ENCODE results near the gene ARMS2.

The ARMS2 gene

GRCh38 chr10:122494173-122494820 is 39.8 kb downstream of the ARMS2 start:
- Histone ChIP-seq H3K4me1 (no peaks in the 10 kb centered on the region), H3K4me3 (ENCODE audit: low read depth, low read length) (no peak overlapping the region), H3K9me3 (no peaks in the 10 kb centered on the region), H3K36me3 (no peaks in the 10 kb centered on the region), H3K27me3 (0 out of 2 replicates have a peak, but pooled peaks cover 2% of the 10 kb centered on the region)
- no peak for DNase-seq
- TF ChIP-seq, protein P1, sequence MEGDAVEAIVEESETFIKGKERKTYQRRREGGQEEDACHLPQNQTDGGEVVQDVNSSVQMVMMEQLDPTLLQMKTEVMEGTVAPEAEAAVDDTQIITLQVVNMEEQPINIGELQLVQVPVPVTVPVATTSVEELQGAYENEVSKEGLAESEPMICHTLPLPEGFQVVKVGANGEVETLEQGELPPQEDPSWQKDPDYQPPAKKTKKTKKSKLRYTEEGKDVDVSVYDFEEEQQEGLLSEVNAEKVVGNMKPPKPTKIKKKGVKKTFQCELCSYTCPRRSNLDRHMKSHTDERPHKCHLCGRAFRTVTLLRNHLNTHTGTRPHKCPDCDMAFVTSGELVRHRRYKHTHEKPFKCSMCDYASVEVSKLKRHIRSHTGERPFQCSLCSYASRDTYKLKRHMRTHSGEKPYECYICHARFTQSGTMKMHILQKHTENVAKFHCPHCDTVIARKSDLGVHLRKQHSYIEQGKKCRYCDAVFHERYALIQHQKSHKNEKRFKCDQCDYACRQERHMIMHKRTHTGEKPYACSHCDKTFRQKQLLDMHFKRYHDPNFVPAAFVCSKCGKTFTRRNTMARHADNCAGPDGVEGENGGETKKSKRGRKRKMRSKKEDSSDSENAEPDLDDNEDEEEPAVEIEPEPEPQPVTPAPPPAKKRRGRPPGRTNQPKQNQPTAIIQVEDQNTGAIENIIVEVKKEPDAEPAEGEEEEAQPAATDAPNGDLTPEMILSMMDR (IDR thresholded peaks at IDR 0.05; ENCODE audit: low read depth, low read length) = no peak

DNA sequence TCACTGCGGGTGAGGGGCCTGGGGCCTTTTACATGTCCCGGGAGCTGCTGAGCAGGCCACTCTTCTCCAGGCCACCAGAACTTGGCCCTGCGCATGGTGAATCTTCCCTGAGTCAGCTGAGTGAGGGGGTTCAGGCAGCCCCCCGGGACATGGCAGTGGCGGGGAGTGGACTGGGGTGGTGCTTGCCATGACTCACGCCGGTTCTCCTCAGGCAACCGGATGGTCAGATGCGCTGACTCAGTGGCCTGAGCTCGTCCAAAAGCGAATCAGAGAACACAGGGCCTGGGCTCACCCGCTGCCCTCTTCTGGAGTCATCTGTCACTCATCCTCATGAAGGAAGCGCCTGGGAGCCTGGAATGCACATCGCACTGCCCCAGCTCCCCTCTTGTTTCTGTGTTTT is 40.4 kb downstream of the ARMS2 start:
- H3K27me3 ChIP-seq = 0 out of 2 replicates have a peak, but pooled peaks cover 2% of the 10 kb centered on the region
- H3K4me3 ChIP-seq (ENCODE audit: low read depth, low read length) = no peak overlapping the region
- no peaks in the 10 kb centered on the region for H3K36me3 ChIP-seq
- H3K4me1 ChIP-seq = no peaks in the 10 kb centered on the region
- TF ChIP-seq, protein P1 (IDR thresholded peaks at IDR 0.05; ENCODE audit: low read depth, low read length) = no peak
- DNase-seq = no peak
- H3K9me3 ChIP-seq = no peaks in the 10 kb centered on the region

- no peak for DNase-seq
- no peak overlapping the region for H3K4me3 ChIP-seq (ENCODE audit: low read depth, low read length)
- TF ChIP-seq, protein P1 (IDR thresholded peaks at IDR 0.05; ENCODE audit: low read depth, low read length) = no peak
Observed at GRCh38 chr10:122495406-122496340, 41.2 kb downstream of the ARMS2 start.

DNA sequence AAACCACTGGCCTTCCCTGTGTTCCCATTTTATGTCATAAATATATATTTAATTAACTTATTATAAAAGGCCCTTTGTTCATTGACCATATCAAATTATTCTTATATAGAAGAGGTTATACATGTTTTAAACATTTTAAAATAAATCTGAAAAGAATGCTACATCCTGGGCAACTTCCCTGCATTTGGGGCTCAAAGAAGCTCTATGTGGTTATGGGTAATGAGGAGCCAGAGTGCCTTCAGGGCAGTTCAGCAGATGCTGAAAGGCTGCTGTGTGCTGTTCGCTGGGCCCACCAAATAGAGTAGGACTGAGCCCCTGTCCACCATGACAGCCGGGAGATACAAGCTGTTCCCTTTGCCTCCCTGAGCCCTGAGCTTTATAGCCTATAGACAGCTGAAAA is 42.8 kb downstream of the ARMS2 start:
- no peak for DNase-seq
- H3K4me1 ChIP-seq = no peaks in the 10 kb centered on the region
- no peaks in the 10 kb centered on the region for H3K27me3 ChIP-seq

More at GRCh38 chr10:122495406-122496340, 41.2 kb downstream of the ARMS2 start:
- Histone ChIP-seq H3K4me1 (no peaks in the 10 kb centered on the region), H3K27me3 (0 out of 2 replicates have a peak, but pooled peaks cover 2% of the 10 kb centered on the region), H3K36me3 (no peaks in the 10 kb centered on the region), H3K9me3 (no peaks in the 10 kb centered on the region)

GRCh38 chr10:122498521-122498920 is 44.1 kb downstream of the ARMS2 start:
- TF ChIP-seq, protein P1 (IDR thresholded peaks at IDR 0.05; ENCODE audit: low read depth, low read length) = no peak

More for the DNA sequence above, 42.8 kb downstream of the ARMS2 start:
- H3K9me3 ChIP-seq = no peaks in the 10 kb centered on the region
- TF ChIP-seq, protein P1 (IDR thresholded peaks at IDR 0.05; ENCODE audit: low read depth, low read length) = no peak
- no peaks in the 10 kb centered on the region for H3K36me3 ChIP-seq
- no peak overlapping the region for H3K4me3 ChIP-seq (ENCODE audit: low read depth, low read length)

More at GRCh38 chr10:122498521-122498920, 44.1 kb downstream of the ARMS2 start:
- DNase-seq = no peak
- Histone ChIP-seq H3K36me3 (no peaks in the 10 kb centered on the region), H3K4me1 (no peaks in the 10 kb centered on the region), H3K27me3 (no peaks in the 10 kb centered on the region), H3K9me3 (no peaks in the 10 kb centered on the region), H3K4me3 (ENCODE audit: low read depth, low read length) (no peak overlapping the region)
